NB4 (cell line): ENCODE results near the gene ATP13A1.
A peak's percentile ranks its signal among the peaks of the same experiment; 100 is the strongest.

ENCODE experiments used
- MYC ChIP-seq: IDR thresholded peaks from 2 replicates; pipeline ENCODE4 v1.6.1; 2011; ENCODE audit warnings: low read depth, low read length
- TF ChIP-seq, protein P1 (sequence below): IDR thresholded peaks from one replicate; pipeline ENCODE4 v1.5.1; 2012; ENCODE audit warnings: low read depth, low read length

DNA sequence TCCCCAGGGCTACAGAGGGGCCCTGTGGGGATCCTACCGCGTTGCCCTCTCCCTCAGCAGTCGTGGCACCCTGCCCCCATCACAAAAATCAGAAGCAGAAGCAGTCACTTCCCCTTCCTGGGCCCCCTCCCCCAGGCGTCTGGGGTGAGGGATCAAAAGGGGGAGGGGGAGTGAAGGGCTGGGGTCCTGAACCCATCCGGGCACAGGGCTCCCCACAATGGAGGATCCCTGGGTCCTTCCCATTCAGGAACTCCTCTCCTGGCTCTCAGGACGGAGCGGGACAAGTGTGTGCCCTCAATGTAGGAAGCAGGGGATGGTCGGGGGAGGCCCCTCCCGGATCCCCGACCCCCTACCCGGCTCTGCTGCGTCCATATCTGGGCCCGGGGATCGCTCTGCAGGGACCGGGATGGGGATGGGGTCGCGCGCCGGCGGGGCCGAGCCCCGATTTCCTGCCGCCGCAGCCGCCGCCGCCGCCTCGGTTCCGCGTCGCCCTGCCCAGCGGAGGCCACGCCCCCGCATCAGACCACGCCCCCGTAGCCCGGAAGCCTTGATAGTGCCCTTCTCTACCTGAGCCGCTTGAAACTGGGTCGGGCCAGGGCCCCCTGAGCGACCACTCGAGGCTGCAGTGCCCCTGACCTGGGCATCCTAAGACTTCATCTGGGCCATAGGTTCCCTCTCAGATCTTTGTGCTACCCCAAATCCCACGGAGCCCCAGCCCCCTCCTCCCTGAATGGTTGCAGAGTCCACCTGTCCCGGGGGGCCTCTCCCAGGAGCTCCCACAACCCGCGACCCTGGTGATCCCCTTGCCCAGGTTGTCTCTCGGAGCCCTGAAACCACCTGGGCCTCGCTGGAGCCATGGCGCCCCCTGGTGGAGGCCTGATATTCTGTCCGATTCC lies 20.1 kb downstream of the ATP13A1 start, which contains the start of gene GMIP:
- TF ChIP-seq, protein P1, sequence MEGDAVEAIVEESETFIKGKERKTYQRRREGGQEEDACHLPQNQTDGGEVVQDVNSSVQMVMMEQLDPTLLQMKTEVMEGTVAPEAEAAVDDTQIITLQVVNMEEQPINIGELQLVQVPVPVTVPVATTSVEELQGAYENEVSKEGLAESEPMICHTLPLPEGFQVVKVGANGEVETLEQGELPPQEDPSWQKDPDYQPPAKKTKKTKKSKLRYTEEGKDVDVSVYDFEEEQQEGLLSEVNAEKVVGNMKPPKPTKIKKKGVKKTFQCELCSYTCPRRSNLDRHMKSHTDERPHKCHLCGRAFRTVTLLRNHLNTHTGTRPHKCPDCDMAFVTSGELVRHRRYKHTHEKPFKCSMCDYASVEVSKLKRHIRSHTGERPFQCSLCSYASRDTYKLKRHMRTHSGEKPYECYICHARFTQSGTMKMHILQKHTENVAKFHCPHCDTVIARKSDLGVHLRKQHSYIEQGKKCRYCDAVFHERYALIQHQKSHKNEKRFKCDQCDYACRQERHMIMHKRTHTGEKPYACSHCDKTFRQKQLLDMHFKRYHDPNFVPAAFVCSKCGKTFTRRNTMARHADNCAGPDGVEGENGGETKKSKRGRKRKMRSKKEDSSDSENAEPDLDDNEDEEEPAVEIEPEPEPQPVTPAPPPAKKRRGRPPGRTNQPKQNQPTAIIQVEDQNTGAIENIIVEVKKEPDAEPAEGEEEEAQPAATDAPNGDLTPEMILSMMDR, result peak; percentile 73
- peak; percentile 56 for TF ChIP-seq MYC
